ENCODE measurements around the gene ITCH. TPM values are rescaled to one million over a fixed set of nuclear protein-coding genes. Genes with fewer than 3 reads are reported as not detected.
A peak's percentile ranks its signal among the peaks of the same experiment; 100 is the strongest.
"Not testable (repeated sequence)": the region's sequence is repeated elsewhere in the genome, so short reads cannot be mapped to it uniquely, and the experiment has no call there.

ITCH gene
- polyA plus RNA-seq, 3 donors: 13.3 to 26.6 (median 19.9) TPM

- Mint-ChIP-seq H3K27me3 (ENCODE audit: low read depth in 3 of 3) (peaks cover 1 to 7% (median 3%) of the 10 kb centered on the region in 3 donors), H3K27ac (peak overlapping the region in 1 of 7 donors; percentile 50), H3K36me3 (no peaks in the 10 kb centered on the region), H3K9me3 (no peaks in the 10 kb centered on the region), H3K4me3 (no peak overlapping the region), H3K4me1 (peaks cover 2% of the 10 kb centered on the region)
- Histone ChIP-seq H3K9me3 (replicated peaks in 1 of 2; ENCODE audit: control insufficient read depth in 1 of 2, insufficient read depth in 1 of 2, low read length in 2 of 2) (no peaks in the 10 kb centered on the region), H3K79me2 (ENCODE audit: insufficient read depth, low read length) (no peaks in the 10 kb centered on the region), H3K27ac (ENCODE audit: low read depth in 1 of 2, low read length in 2 of 2) (no peak overlapping the region), H3K4me1 (ENCODE audit: control insufficient read depth in 1 of 2, insufficient read depth in 2 of 2, low read length in 2 of 2) (no peaks in the 10 kb centered on the region), H3K9ac (ENCODE audit: insufficient read depth, low read length, poor library complexity, severe bottlenecking) (no peak overlapping the region), H2AFZ (ENCODE audit: insufficient read depth, low read depth, low read length, poor library complexity, severe bottlenecking) (no peak overlapping the region), H4K20me1 (ENCODE audit: insufficient read depth, low read length) (no peaks in the 10 kb centered on the region), H3K36me3 (replicated peaks in 1 of 2; ENCODE audit: control insufficient read depth in 1 of 2, insufficient read depth in 2 of 2, low read length in 2 of 2) (no peaks in the 10 kb centered on the region), H3K27me3 (ENCODE audit: control insufficient read depth in 2 of 2, insufficient read depth in 2 of 2, low read length in 2 of 2) (no peaks in the 10 kb centered on the region), H3K4me3 (replicated peaks in 1 of 3; ENCODE audit: low read depth in 2 of 3, low read length in 3 of 3) (no peak overlapping the region), H3K4me2 (replicated peaks; ENCODE audit: extremely low read depth, low read length, poor library complexity, severe bottlenecking) (no peak overlapping the region)
- intact Hi-C loops (cut with micrococcal nuclease): no loop called here
- DNase-seq: no peak
- no peak for TF ChIP-seq CTCF (IDR thresholded peaks at IDR 0.05)
- no CpG with 5 or more reads among the region's 5 CpGs for WGBS (ENCODE audit: insufficient coverage)
Observed at GRCh38 chr20:34344238-34344637, 18.8 kb upstream of the ITCH start.

- Histone ChIP-seq H3K4me3 (replicated peaks in 1 of 3; ENCODE audit: low read depth in 2 of 3, low read length in 3 of 3) (no peak overlapping the region), H3K36me3 (replicated peaks in 1 of 2; ENCODE audit: control insufficient read depth in 1 of 2, insufficient read depth in 2 of 2, low read length in 2 of 2) (no peaks in the 10 kb centered on the region), H3K27ac (ENCODE audit: low read depth in 1 of 2, low read length in 2 of 2) (no peak overlapping the region), H3K4me2 (replicated peaks; ENCODE audit: extremely low read depth, low read length, poor library complexity, severe bottlenecking) (no peak overlapping the region), H3K9me3 (replicated peaks in 1 of 2; ENCODE audit: control insufficient read depth in 1 of 2, insufficient read depth in 1 of 2, low read length in 2 of 2) (no peaks in the 10 kb centered on the region), H3K79me2 (ENCODE audit: insufficient read depth, low read length) (no peaks in the 10 kb centered on the region), H4K20me1 (ENCODE audit: insufficient read depth, low read length) (no peaks in the 10 kb centered on the region), H3K9ac (ENCODE audit: insufficient read depth, low read length, poor library complexity, severe bottlenecking) (no peak overlapping the region), H3K4me1 (ENCODE audit: control insufficient read depth in 1 of 2, insufficient read depth in 2 of 2, low read length in 2 of 2) (no peaks in the 10 kb centered on the region), H2AFZ (ENCODE audit: insufficient read depth, low read depth, low read length, poor library complexity, severe bottlenecking) (no peak overlapping the region), H3K27me3 (ENCODE audit: control insufficient read depth in 2 of 2, insufficient read depth in 2 of 2, low read length in 2 of 2) (no peaks in the 10 kb centered on the region)
- Mint-ChIP-seq H3K36me3 (no peaks in the 10 kb centered on the region), H3K4me3 (no peak overlapping the region), H3K4me1 (peaks cover 7% of the 10 kb centered on the region), H3K9me3 (no peaks in the 10 kb centered on the region), H3K27ac (no peak overlapping the region), H3K27me3 (ENCODE audit: low read depth in 3 of 3) (peaks cover 1 to 7% (median 3%) of the 10 kb centered on the region in 3 donors)
- intact Hi-C loops (cut with micrococcal nuclease): no loop called here
- no peak for TF ChIP-seq CTCF (IDR thresholded peaks at IDR 0.05)
- WGBS (ENCODE audit: insufficient coverage): 100% methylated on average over 2 of the region's 6 CpGs
- no peak for DNase-seq
Observed at GRCh38 chr20:34345402-34345736, 17.7 kb upstream of the ITCH start.

- DNase-seq; H3K4me3 ChIP-seq (replicated peaks in 1 of 3; ENCODE audit: low read depth in 2 of 3, low read length in 3 of 3); H3K36me3 ChIP-seq (replicated peaks in 1 of 2; ENCODE audit: control insufficient read depth in 1 of 2, insufficient read depth in 2 of 2, low read length in 2 of 2); H3K27ac ChIP-seq (ENCODE audit: low read depth in 1 of 2, low read length in 2 of 2); H3K79me2 ChIP-seq (ENCODE audit: insufficient read depth, low read length); H3K9me3 ChIP-seq (replicated peaks in 1 of 2; ENCODE audit: control insufficient read depth in 1 of 2, insufficient read depth in 1 of 2, low read length in 2 of 2); H3K36me3 Mint-ChIP-seq; H3K27ac Mint-ChIP-seq; H4K20me1 ChIP-seq (ENCODE audit: insufficient read depth, low read length); H3K4me2 ChIP-seq (replicated peaks; ENCODE audit: extremely low read depth, low read length, poor library complexity, severe bottlenecking); H3K9ac ChIP-seq (ENCODE audit: insufficient read depth, low read length, poor library complexity, severe bottlenecking); H3K27me3 ChIP-seq (ENCODE audit: control insufficient read depth in 2 of 2, insufficient read depth in 2 of 2, low read length in 2 of 2); H3K27me3 Mint-ChIP-seq (ENCODE audit: low read depth in 3 of 3); H3K4me1 ChIP-seq (ENCODE audit: control insufficient read depth in 1 of 2, insufficient read depth in 2 of 2, low read length in 2 of 2); intact Hi-C loops (cut with micrococcal nuclease); H2AFZ ChIP-seq (ENCODE audit: insufficient read depth, low read depth, low read length, poor library complexity, severe bottlenecking); H3K9me3 Mint-ChIP-seq; H3K4me1 Mint-ChIP-seq; H3K4me3 Mint-ChIP-seq: not testable (repeated sequence)
- 100% methylated on average over 1 of the region's 10 CpGs for WGBS (ENCODE audit: insufficient coverage)
Observed at GRCh38 chr20:34345839-34346532, 17.1 kb upstream of the ITCH start.
